Central memory CD4-positive, alpha-beta T cell (primary cell): Measurements from ENCODE around the gene CDK18.
"Not testable (repeated sequence)": the region's sequence is repeated elsewhere in the genome, so short reads cannot be mapped to it uniquely, and the experiment has no call there.

Experiments used
- DNase-seq: peaks from one replicate; pipeline ENCODE4 v3.0.0; 2022
- total RNA-seq, 3 experiments: gene quantifications; one replicate each; lab custom pipeline; 2026; lab: John Stamatoyannopoulos, UW

The CDK18 gene
- 0.32 to 2.7 (median 1.2) reads per million in 3 experiments for total RNA-seq

GRCh38 chr1:205504311-205505075, at the start of gene CDK18:
TSS of gene CDK18 (plus strand) at chr1:205504669. CDS start at chr1:205523168, 18,499 bp downstream.
- DNase-seq, result peak; percentile 37

GRCh38 chr1:205454903-205455335, 49.5 kb upstream of the CDK18 start:
- DNase-seq, result no peak

GRCh38 chr1:205455581-205456382, 48.7 kb upstream of the CDK18 start, which contains the start of gene BLACAT1:
TSS of gene BLACAT1 (minus strand) at chr1:205456045.
- no peak for DNase-seq

GRCh38 chr1:205456383-205456867, 48.0 kb upstream of the CDK18 start:
- no peak for DNase-seq

GRCh38 chr1:205456868-205457745, 47.4 kb upstream of the CDK18 start:
- DNase-seq, result no peak

GRCh38 chr1:205458777-205459566, 45.5 kb upstream of the CDK18 start:
- no peak for DNase-seq

GRCh38 chr1:205465392-205465791, 39.1 kb upstream of the CDK18 start:
- DNase-seq, result no peak

GRCh38 chr1:205466595-205467220, 37.8 kb upstream of the CDK18 start:
- DNase-seq, result no peak

GRCh38 chr1:205470131-205470530, 34.3 kb upstream of the CDK18 start:
- no peak for DNase-seq

- no peak for DNase-seq
These were observed 31.6 kb upstream of the CDK18 start for GRCh38 chr1:205472737-205473441.

- DNase-seq, result no peak
These were observed 31.0 kb upstream of the CDK18 start for GRCh38 chr1:205473475-205473874.

- DNase-seq, result no peak
These were observed 30.5 kb upstream of the CDK18 start for GRCh38 chr1:205473966-205474365.

- DNase-seq, result no peak
These were observed 29.9 kb upstream of the CDK18 start for GRCh38 chr1:205474571-205474970.

GRCh38 chr1:205475855-205476254, 28.6 kb upstream of the CDK18 start:
- no peak for DNase-seq

- no peak for DNase-seq
These were observed 27.8 kb upstream of the CDK18 start for GRCh38 chr1:205476648-205477047.

- DNase-seq, result no peak
These were observed 27.2 kb upstream of the CDK18 start for GRCh38 chr1:205477121-205477758.

GRCh38 chr1:205477759-205478247, 26.7 kb upstream of the CDK18 start:
- DNase-seq, result no peak

- DNase-seq, result not testable (repeated sequence)
These were observed 25.5 kb upstream of the CDK18 start for GRCh38 chr1:205478985-205479384.

- peak; percentile 77 for DNase-seq
These were observed 24.0 kb upstream of the CDK18 start for GRCh38 chr1:205480349-205480985.
